Skin epidermis (tissue), 12 donors: ENCODE results near the gene SS18.

Source experiments
- H3K27ac ChIP-seq, 21 experiments: fragments of 200-600 bp; sonication (generic) in 11 of 21; one replicate each; pipeline ENCODE4 v1.5.0; 2020; ENCODE audit warnings: mild to moderate bottlenecking in 3 of 21, inconsistent platforms in 2 of 21, moderate library complexity in 2 of 21
- H3K4me3 ChIP-seq, 7 experiments: fragments of 200-600 bp; sonication (generic) in 2 of 7; one replicate each; pipeline ENCODE4 v1.5.0; 2020; ENCODE audit warnings: inconsistent platforms in 2 of 7, mild to moderate bottlenecking in 2 of 7, moderate library complexity in 1 of 7

The SS18 gene

GRCh38 chr18:26074246-26074645, 16.2 kb downstream of the SS18 start:
- H3K4me3 ChIP-seq, result no peak overlapping the region

GRCh38 chr18:26073758-26074157, 16.7 kb downstream of the SS18 start:
- Histone ChIP-seq H3K4me3 (no peak overlapping the region), H3K27ac (no peak overlapping the region)

More at GRCh38 chr18:26074246-26074645, 16.2 kb downstream of the SS18 start:
- no peak overlapping the region for H3K27ac ChIP-seq

- no peak overlapping the region for H3K4me3 ChIP-seq
- H3K27ac ChIP-seq, result no peak overlapping the region
Measured at GRCh38 chr18:26071725-26072124, 18.7 kb downstream of the SS18 start.

- Histone ChIP-seq H3K4me3 (no peak overlapping the region), H3K27ac (no peak overlapping the region)
Measured at GRCh38 chr18:26071020-26071419, 19.4 kb downstream of the SS18 start.

- H3K27ac ChIP-seq, result no peak overlapping the region
Measured at GRCh38 chr18:26059357-26059756, 31.1 kb downstream of the SS18 start.

GRCh38 chr18:26057344-26057773, 33.1 kb downstream of the SS18 start:
- Histone ChIP-seq H3K27ac (no peak overlapping the region), H3K4me3 (no peak overlapping the region)

More at GRCh38 chr18:26059357-26059756, 31.1 kb downstream of the SS18 start:
- no peak overlapping the region for H3K4me3 ChIP-seq

GRCh38 chr18:26056291-26056690, 34.1 kb downstream of the SS18 start:
- no peak overlapping the region for H3K27ac ChIP-seq
- H3K4me3 ChIP-seq, result no peak overlapping the region

GRCh38 chr18:26052505-26052904, 37.9 kb downstream of the SS18 start:
- no peak overlapping the region for H3K27ac ChIP-seq
- H3K4me3 ChIP-seq, result no peak overlapping the region

- Histone ChIP-seq H3K27ac (no peak overlapping the region), H3K4me3 (no peak overlapping the region)
Measured at GRCh38 chr18:26051843-26052242, 38.6 kb downstream of the SS18 start.

- Histone ChIP-seq H3K27ac (no peak overlapping the region), H3K4me3 (no peak overlapping the region)
Measured at GRCh38 chr18:26046419-26047077, 43.9 kb downstream of the SS18 start.

GRCh38 chr18:26044807-26045206, 45.6 kb downstream of the SS18 start:
- Histone ChIP-seq H3K27ac (no peak overlapping the region), H3K4me3 (no peak overlapping the region)

GRCh38 chr18:26040051-26040656, 50.3 kb downstream of the SS18 start:
- H3K4me3 ChIP-seq, result no peak overlapping the region
- H3K27ac ChIP-seq, result no peak overlapping the region

- H3K27ac ChIP-seq, result no peak overlapping the region
- H3K4me3 ChIP-seq, result no peak overlapping the region
Measured at GRCh38 chr18:26039203-26039602, 51.2 kb downstream of the SS18 start.

GRCh38 chr18:26036635-26037034, 53.8 kb downstream of the SS18 start:
- Histone ChIP-seq H3K27ac (no peak overlapping the region), H3K4me3 (no peak overlapping the region)

GRCh38 chr18:26034850-26035497, 55.4 kb downstream of the SS18 start:
- no peak overlapping the region for H3K27ac ChIP-seq
- no peak overlapping the region for H3K4me3 ChIP-seq

GRCh38 chr18:26022585-26022984, 67.8 kb downstream of the SS18 start:
- no peak overlapping the region for H3K4me3 ChIP-seq
- H3K27ac ChIP-seq, result no peak overlapping the region

- H3K4me3 ChIP-seq, result no peak overlapping the region
- no peak overlapping the region for H3K27ac ChIP-seq
Measured at GRCh38 chr18:26021061-26021754, 69.2 kb downstream of the SS18 start.

GRCh38 chr18:26017929-26018328, 72.5 kb downstream of the SS18 start:
- H3K27ac ChIP-seq, result no peak overlapping the region
- no peak overlapping the region for H3K4me3 ChIP-seq

- no peak overlapping the region for H3K4me3 ChIP-seq
- H3K27ac ChIP-seq, result no peak overlapping the region
Measured at GRCh38 chr18:26014462-26014861, 76.0 kb downstream of the SS18 start.

GRCh38 chr18:26008619-26009018, 81.8 kb downstream of the SS18 start:
- Histone ChIP-seq H3K4me3 (no peak overlapping the region), H3K27ac (no peak overlapping the region)

- no peak overlapping the region for H3K4me3 ChIP-seq
- no peak overlapping the region for H3K27ac ChIP-seq
Measured at GRCh38 chr18:26008096-26008495, 82.3 kb downstream of the SS18 start.
